ENCODE results near the gene PLXNA2.

The PLXNA2 gene

DNA sequence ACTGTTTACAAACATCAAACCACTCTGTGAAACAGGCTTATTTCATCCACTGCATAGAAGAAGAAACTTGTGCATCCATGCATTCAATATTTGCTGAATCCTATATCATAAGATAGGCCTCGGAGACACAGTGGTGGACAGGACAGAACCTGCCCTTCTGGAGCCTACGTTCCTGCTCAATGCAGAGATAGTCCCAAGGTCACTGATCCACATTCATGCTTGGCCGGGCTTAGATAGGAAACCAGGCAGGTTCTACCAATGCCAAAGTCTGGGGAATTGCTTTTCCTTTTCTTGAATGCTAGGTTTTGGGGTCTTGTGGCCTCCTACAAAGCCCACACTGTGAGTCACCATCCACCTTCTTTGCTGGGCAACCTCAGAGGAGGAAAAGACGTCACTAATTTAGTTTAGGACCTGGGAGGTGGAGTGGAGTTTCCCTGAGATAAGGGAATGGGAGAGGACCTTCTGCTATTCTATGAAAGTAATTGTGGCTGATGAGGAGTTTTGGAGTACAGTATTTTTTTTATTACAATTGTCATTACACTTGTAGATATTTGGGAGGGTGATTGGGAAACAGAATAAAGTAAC, 233.6 kb downstream of the PLXNA2 start:
- TF ChIP-seq PATZ1 (CRISPR knock-in tag; IDR thresholded peaks at IDR 0.05; ENCODE audit: borderline replicate concordance), result no peak
- no peak for TF ChIP-seq ZFP3 (CRISPR knock-in tag; IDR thresholded peaks at IDR 0.05)
- no peak for TF ChIP-seq ZNF8 (CRISPR knock-in tag; IDR thresholded peaks at IDR 0.05)
- TF ChIP-seq CSRNP3 (CRISPR knock-in tag; IDR thresholded peaks at IDR 0.05), result no peak
- TF ChIP-seq, protein P1, sequence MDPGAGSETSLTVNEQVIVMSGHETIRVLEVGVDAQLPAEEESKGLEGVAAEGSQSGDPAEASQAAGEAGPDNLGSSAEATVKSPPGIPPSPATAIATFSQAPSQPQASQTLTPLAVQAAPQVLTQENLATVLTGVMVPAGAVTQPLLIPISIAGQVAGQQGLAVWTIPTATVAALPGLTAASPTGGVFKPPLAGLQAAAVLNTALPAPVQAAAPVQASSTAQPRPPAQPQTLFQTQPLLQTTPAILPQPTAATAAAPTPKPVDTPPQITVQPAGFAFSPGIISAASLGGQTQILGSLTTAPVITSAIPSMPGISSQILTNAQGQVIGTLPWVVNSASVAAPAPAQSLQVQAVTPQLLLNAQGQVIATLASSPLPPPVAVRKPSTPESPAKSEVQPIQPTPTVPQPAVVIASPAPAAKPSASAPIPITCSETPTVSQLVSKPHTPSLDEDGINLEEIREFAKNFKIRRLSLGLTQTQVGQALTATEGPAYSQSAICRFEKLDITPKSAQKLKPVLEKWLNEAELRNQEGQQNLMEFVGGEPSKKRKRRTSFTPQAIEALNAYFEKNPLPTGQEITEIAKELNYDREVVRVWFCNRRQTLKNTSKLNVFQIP (CRISPR knock-in tag; IDR thresholded peaks at IDR 0.05; ENCODE audit: borderline replicate concordance, low read depth), result no peak
- TF ChIP-seq ZC3H10 (CRISPR knock-in tag; IDR thresholded peaks at IDR 0.05), result no peak
- TF ChIP-seq PPARA (CRISPR knock-in tag; IDR thresholded peaks at IDR 0.05; ENCODE audit: borderline replicate concordance), result no peak
- TF ChIP-seq RARB (CRISPR knock-in tag; IDR thresholded peaks at IDR 0.05), result no peak
- TF ChIP-seq TOX (CRISPR knock-in tag; IDR thresholded peaks at IDR 0.05; ENCODE audit: borderline replicate concordance), result no peak
- no peak for TF ChIP-seq ZNF70 (CRISPR knock-in tag; IDR thresholded peaks at IDR 0.05)
- no peak for TF ChIP-seq SNAI2 (CRISPR knock-in tag; IDR thresholded peaks at IDR 0.05)
- no peak for TF ChIP-seq CSDC2 (CRISPR knock-in tag; IDR thresholded peaks at IDR 0.05)
- TF ChIP-seq BACH2 (CRISPR knock-in tag; IDR thresholded peaks at IDR 0.05; ENCODE audit: borderline replicate concordance), result no peak
- TF ChIP-seq, protein P2, sequence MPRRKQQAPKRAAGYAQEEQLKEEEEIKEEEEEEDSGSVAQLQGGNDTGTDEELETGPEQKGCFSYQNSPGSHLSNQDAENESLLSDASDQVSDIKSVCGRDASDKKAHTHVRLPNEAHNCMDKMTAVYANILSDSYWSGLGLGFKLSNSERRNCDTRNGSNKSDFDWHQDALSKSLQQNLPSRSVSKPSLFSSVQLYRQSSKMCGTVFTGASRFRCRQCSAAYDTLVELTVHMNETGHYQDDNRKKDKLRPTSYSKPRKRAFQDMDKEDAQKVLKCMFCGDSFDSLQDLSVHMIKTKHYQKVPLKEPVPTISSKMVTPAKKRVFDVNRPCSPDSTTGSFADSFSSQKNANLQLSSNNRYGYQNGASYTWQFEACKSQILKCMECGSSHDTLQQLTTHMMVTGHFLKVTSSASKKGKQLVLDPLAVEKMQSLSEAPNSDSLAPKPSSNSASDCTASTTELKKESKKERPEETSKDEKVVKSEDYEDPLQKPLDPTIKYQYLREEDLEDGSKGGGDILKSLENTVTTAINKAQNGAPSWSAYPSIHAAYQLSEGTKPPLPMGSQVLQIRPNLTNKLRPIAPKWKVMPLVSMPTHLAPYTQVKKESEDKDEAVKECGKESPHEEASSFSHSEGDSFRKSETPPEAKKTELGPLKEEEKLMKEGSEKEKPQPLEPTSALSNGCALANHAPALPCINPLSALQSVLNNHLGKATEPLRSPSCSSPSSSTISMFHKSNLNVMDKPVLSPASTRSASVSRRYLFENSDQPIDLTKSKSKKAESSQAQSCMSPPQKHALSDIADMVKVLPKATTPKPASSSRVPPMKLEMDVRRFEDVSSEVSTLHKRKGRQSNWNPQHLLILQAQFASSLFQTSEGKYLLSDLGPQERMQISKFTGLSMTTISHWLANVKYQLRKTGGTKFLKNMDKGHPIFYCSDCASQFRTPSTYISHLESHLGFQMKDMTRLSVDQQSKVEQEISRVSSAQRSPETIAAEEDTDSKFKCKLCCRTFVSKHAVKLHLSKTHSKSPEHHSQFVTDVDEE (CRISPR knock-in tag; IDR thresholded peaks at IDR 0.05), result no peak
- TF ChIP-seq TCF4 (CRISPR knock-in tag; IDR thresholded peaks at IDR 0.05; ENCODE audit: borderline replicate concordance), result no peak
- TF ChIP-seq, protein P3, sequence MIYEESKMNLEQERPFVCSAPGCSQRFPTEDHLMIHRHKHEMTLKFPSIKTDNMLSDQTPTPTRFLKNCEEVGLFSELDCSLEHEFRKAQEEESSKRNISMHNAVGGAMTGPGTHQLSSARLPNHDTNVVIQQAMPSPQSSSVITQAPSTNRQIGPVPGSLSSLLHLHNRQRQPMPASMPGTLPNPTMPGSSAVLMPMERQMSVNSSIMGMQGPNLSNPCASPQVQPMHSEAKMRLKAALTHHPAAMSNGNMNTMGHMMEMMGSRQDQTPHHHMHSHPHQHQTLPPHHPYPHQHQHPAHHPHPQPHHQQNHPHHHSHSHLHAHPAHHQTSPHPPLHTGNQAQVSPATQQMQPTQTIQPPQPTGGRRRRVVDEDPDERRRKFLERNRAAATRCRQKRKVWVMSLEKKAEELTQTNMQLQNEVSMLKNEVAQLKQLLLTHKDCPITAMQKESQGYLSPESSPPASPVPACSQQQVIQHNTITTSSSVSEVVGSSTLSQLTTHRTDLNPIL (CRISPR knock-in tag; IDR thresholded peaks at IDR 0.05; ENCODE audit: low read depth), result no peak
- no peak for TF ChIP-seq OSR1 (CRISPR knock-in tag; IDR thresholded peaks at IDR 0.05)
- no peak for ATAC-seq

- no peak for ATAC-seq
- TF ChIP-seq CSRNP3 (CRISPR knock-in tag; IDR thresholded peaks at IDR 0.05) (no peak), TOX (CRISPR knock-in tag; IDR thresholded peaks at IDR 0.05; ENCODE audit: borderline replicate concordance) (no peak), BACH2 (CRISPR knock-in tag; IDR thresholded peaks at IDR 0.05; ENCODE audit: borderline replicate concordance) (no peak), ZFP3 (CRISPR knock-in tag; IDR thresholded peaks at IDR 0.05) (no peak), SNAI2 (CRISPR knock-in tag; IDR thresholded peaks at IDR 0.05) (no peak), ESRRG (CRISPR knock-in tag; IDR thresholded peaks at IDR 0.05) (no peak), CSDC2 (CRISPR knock-in tag; IDR thresholded peaks at IDR 0.05) (no peak), PPARA (CRISPR knock-in tag; IDR thresholded peaks at IDR 0.05; ENCODE audit: borderline replicate concordance) (no peak), OSR1 (CRISPR knock-in tag; IDR thresholded peaks at IDR 0.05) (no peak), ZNF565 (CRISPR knock-in tag; conservative IDR thresholded peaks at IDR 0.05; ENCODE audit: low read depth) (no peak), GLIS3 (CRISPR knock-in tag; IDR thresholded peaks at IDR 0.05) (no peak), RARB (CRISPR knock-in tag; IDR thresholded peaks at IDR 0.05) (no peak), ZFP30 (CRISPR knock-in tag; IDR thresholded peaks at IDR 0.05) (no peak)
- TF ChIP-seq, protein P3 (CRISPR knock-in tag; IDR thresholded peaks at IDR 0.05; ENCODE audit: low read depth), result no peak
Measured at GRCh38 chr1:208009706-208010444, 234.3 kb downstream of the PLXNA2 start.
